Measurements from ENCODE around the gene BRD7. TPM values are rescaled to one million over a fixed set of nuclear protein-coding genes. Genes with fewer than 3 reads are reported as not detected.

BRD7 gene
- polyA plus RNA-seq, 3 donors = 11.4 to 33.0 (median 21.2) TPM

- H3K9me3 Mint-ChIP-seq = no peaks in the 10 kb centered on the region
Measured at GRCh38 chr16:50359626-50360025, 9.2 kb downstream of the BRD7 start.

GRCh38 chr16:50354629-50355456 lies 13.9 kb downstream of the BRD7 start:
- intact Hi-C loops (cut with micrococcal nuclease) = loop anchor here in 1 of 2 donors (5.0 kb wide), 1 partner anchor 143 kb away; no protein-coding TSS in a partner anchor
- peak; percentile 94 for TF ChIP-seq CTCF (IDR thresholded peaks at IDR 0.05)
- WGBS (ENCODE audit: insufficient coverage) = no CpG with 5 or more reads among the region's 11 CpGs

More at GRCh38 chr16:50359626-50360025, 9.2 kb downstream of the BRD7 start:
- peaks cover 75 to 93% of the 10 kb centered on the region in 2 donors for H3K36me3 ChIP-seq (replicated peaks in 1 of 2; ENCODE audit: control insufficient read depth in 1 of 2, insufficient read depth in 2 of 2, low read length in 2 of 2)
- no peaks in the 10 kb centered on the region for H3K9me3 ChIP-seq (replicated peaks in 1 of 2; ENCODE audit: control insufficient read depth in 1 of 2, insufficient read depth in 1 of 2, low read length in 2 of 2)
- no peak overlapping the region for H3K27ac ChIP-seq (ENCODE audit: low read depth in 1 of 2, low read length in 2 of 2)
- H3K79me2 ChIP-seq (ENCODE audit: insufficient read depth, low read length) = peaks cover 90% of the 10 kb centered on the region
- H4K20me1 ChIP-seq (ENCODE audit: insufficient read depth, low read length) = peaks cover 99% of the 10 kb centered on the region
- no peak overlapping the region for H3K4me3 ChIP-seq (replicated peaks in 1 of 3; ENCODE audit: low read depth in 2 of 3, low read length in 3 of 3)
- H3K36me3 Mint-ChIP-seq = peaks cover 58 to 71% of the 10 kb centered on the region in 2 donors
- no peak overlapping the region for H2AFZ ChIP-seq (ENCODE audit: insufficient read depth, low read depth, low read length, poor library complexity, severe bottlenecking)
- no peak for TF ChIP-seq CTCF (IDR thresholded peaks at IDR 0.05)
- intact Hi-C loops (cut with micrococcal nuclease) = loop anchor here (10.0 kb wide), 2 partner anchors 145 to 305 kb away; no protein-coding TSS in a partner anchor
- DNase-seq = no peak
- no peak overlapping the region for H3K9ac ChIP-seq (ENCODE audit: insufficient read depth, low read length, poor library complexity, severe bottlenecking)
- WGBS (ENCODE audit: insufficient coverage) = no CpG with 5 or more reads among the region's 1 CpG
- no peaks in the 10 kb centered on the region for H3K27me3 ChIP-seq (ENCODE audit: control insufficient read depth in 2 of 2, insufficient read depth in 2 of 2, low read length in 2 of 2)
- H3K4me1 ChIP-seq (ENCODE audit: control insufficient read depth in 1 of 2, insufficient read depth in 2 of 2, low read length in 2 of 2) = no peaks in the 10 kb centered on the region
- H3K4me3 Mint-ChIP-seq = no peak overlapping the region
- no peaks in the 10 kb centered on the region for H3K27me3 Mint-ChIP-seq (ENCODE audit: low read depth in 3 of 3)
- H3K4me2 ChIP-seq (replicated peaks; ENCODE audit: extremely low read depth, low read length, poor library complexity, severe bottlenecking) = no peak overlapping the region
- peak overlapping the region in 4 of 7 donors; percentile 12 to 59 (median 53) for H3K27ac Mint-ChIP-seq
- peaks cover 7% of the 10 kb centered on the region for H3K4me1 Mint-ChIP-seq

More at GRCh38 chr16:50354629-50355456, 13.9 kb downstream of the BRD7 start:
- Histone ChIP-seq H3K27me3 (ENCODE audit: control insufficient read depth in 2 of 2, insufficient read depth in 2 of 2, low read length in 2 of 2) (no peaks in the 10 kb centered on the region), H3K9ac (ENCODE audit: insufficient read depth, low read length, poor library complexity, severe bottlenecking) (no peak overlapping the region), H3K9me3 (replicated peaks in 1 of 2; ENCODE audit: control insufficient read depth in 1 of 2, insufficient read depth in 1 of 2, low read length in 2 of 2) (no peaks in the 10 kb centered on the region), H3K4me3 (replicated peaks in 1 of 3; ENCODE audit: low read depth in 2 of 3, low read length in 3 of 3) (no peak overlapping the region), H3K36me3 (replicated peaks in 1 of 2; ENCODE audit: control insufficient read depth in 1 of 2, insufficient read depth in 2 of 2, low read length in 2 of 2) (peaks cover 74 to 90% of the 10 kb centered on the region in 2 donors), H3K27ac (ENCODE audit: low read depth in 1 of 2, low read length in 2 of 2) (peak overlapping the region in 1 of 2 donors; percentile 39), H4K20me1 (ENCODE audit: insufficient read depth, low read length) (peaks cover 53% of the 10 kb centered on the region), H3K79me2 (ENCODE audit: insufficient read depth, low read length) (peaks cover 46% of the 10 kb centered on the region), H3K4me1 (ENCODE audit: control insufficient read depth in 1 of 2, insufficient read depth in 2 of 2, low read length in 2 of 2) (no peaks in the 10 kb centered on the region), H2AFZ (ENCODE audit: insufficient read depth, low read depth, low read length, poor library complexity, severe bottlenecking) (no peak overlapping the region), H3K4me2 (replicated peaks; ENCODE audit: extremely low read depth, low read length, poor library complexity, severe bottlenecking) (no peak overlapping the region)
- Mint-ChIP-seq H3K9me3 (no peaks in the 10 kb centered on the region), H3K4me3 (no peak overlapping the region), H3K27me3 (ENCODE audit: low read depth in 3 of 3) (no peaks in the 10 kb centered on the region), H3K36me3 (peaks cover 59 to 75% of the 10 kb centered on the region in 2 donors), H3K27ac (peak overlapping the region in 1 of 7 donors; percentile 43), H3K4me1 (peaks cover 4% of the 10 kb centered on the region)
- DNase-seq = peak in 1 of 3 donors; percentile 41
